Nephron progenitor cell (in vitro differentiated cells): Measurements from ENCODE around the gene OPN1SW.

Experiments used
- DNase-seq: peaks from one replicate; pipeline ENCODE4 v3.0.0; 2021
- H3K27ac Mint-ChIP-seq: 2 replicates; pipeline ENCODE4 v1.8.0; 2021; ENCODE audit warnings: mild to moderate bottlenecking, moderate library complexity, mixed read lengths
- H3K27me3 Mint-ChIP-seq: 2 replicates; pipeline ENCODE4 v1.8.0; 2021; ENCODE audit warnings: mild to moderate bottlenecking, low read depth, mixed read lengths; ENCODE audit not compliant: poor library complexity
- H3K36me3 Mint-ChIP-seq: 2 replicates; pipeline ENCODE4 v1.8.0; 2021; ENCODE audit warnings: low read depth, mixed read lengths
- H3K4me1 Mint-ChIP-seq: 2 replicates; pipeline ENCODE4 v1.8.0; 2021; ENCODE audit warnings: mixed read lengths
- H3K4me3 Mint-ChIP-seq: 2 replicates; pipeline ENCODE4 v1.8.0; 2021; ENCODE audit warnings: mild to moderate bottlenecking, moderate library complexity, mixed read lengths
- H3K9me3 Mint-ChIP-seq: 2 replicates; pipeline ENCODE4 v1.8.0; 2021; ENCODE audit warnings: mild to moderate bottlenecking, moderate library complexity, mixed read lengths
- CTCF ChIP-seq: fragments of 200-600 bp; sonication (generic); IDR thresholded peaks from 2 replicates; pipeline ENCODE4 v1.5.0; 2021; ENCODE audit warnings: antibody characterized with exemption

Gene OPN1SW

DNA sequence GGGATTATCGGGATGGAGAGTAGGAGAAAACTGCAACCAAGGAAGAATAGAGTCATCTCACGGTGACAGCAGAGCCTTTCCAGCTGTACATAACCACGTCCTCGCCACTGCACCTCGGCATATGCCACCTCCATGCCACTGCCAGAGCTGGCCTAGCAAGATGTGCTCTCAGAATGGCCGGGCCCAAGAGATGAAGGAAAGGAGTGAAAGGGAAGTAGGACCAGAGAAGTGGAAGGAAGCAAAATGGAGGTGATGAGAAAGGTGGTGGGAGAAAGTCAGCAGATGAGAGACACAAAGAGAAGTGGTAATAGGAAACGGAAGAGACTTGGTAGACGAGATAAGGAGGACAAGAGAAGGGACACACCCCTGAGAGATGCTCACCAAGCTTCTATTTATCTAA, 44.4 kb downstream of the OPN1SW start:
- Mint-ChIP-seq H3K36me3 (no peaks in the 10 kb centered on the region), H3K27me3 (peaks cover 29% of the 10 kb centered on the region), H3K4me1 (peaks cover 11% of the 10 kb centered on the region), H3K9me3 (no peaks in the 10 kb centered on the region), H3K27ac (no peak overlapping the region), H3K4me3 (no peak overlapping the region)
- no peak for TF ChIP-seq CTCF
- no peak for DNase-seq

DNA sequence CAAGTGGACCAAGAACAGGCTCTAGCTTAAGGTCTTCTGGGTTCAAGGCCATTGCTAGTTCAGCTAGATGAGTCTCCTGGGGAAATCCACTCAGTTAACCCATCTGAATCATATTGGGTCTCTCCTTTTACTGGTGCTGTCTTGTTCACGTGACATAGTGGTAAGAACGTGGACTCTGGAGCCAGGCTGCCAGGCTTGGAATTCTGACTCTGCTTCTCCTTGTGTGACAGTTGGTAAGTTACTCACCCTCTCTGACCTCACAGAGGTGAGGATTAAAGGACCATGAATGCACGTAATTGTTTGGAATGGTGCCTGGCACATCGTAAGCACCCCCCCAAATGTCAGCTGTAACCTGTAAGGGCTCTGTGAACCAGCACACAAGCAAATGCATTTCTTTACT, 46.1 kb downstream of the OPN1SW start:
- DNase-seq: no peak

DNA sequence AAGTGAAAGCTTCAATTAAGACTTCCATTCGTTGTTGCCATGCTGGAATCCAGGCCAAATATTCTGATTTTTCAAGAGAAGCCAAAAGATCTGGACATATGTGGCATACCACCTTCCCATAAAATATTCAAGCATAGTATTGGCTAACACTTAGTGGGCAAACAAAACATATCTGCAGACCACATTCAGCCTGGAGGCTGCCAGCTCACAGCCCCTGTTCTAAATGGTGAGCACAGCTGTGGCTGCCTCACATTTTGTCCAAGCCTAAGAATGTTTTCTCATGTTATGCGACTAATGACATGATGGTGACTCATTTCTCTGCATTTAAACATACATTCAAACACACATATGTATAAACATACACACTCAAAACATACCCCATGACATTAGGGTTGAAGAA, 47.0 kb downstream of the OPN1SW start:
- H3K4me1 Mint-ChIP-seq: no peaks in the 10 kb centered on the region
- H3K36me3 Mint-ChIP-seq: no peaks in the 10 kb centered on the region
- no peak for TF ChIP-seq CTCF
- no peaks in the 10 kb centered on the region for H3K9me3 Mint-ChIP-seq
- H3K27me3 Mint-ChIP-seq: peaks cover 43% of the 10 kb centered on the region
- H3K4me3 Mint-ChIP-seq: no peak overlapping the region
- H3K27ac Mint-ChIP-seq: no peak overlapping the region
- no peak for DNase-seq

More for the DNA sequence above, 46.1 kb downstream of the OPN1SW start:
- H3K27ac Mint-ChIP-seq: no peak overlapping the region
- no peak overlapping the region for H3K4me3 Mint-ChIP-seq
- H3K27me3 Mint-ChIP-seq: peaks cover 36% of the 10 kb centered on the region
- H3K36me3 Mint-ChIP-seq: no peaks in the 10 kb centered on the region
- H3K4me1 Mint-ChIP-seq: no peaks in the 10 kb centered on the region
- no peak for TF ChIP-seq CTCF
- H3K9me3 Mint-ChIP-seq: no peaks in the 10 kb centered on the region

- no peaks in the 10 kb centered on the region for H3K4me1 Mint-ChIP-seq
- no peak for DNase-seq
- peaks cover 45% of the 10 kb centered on the region for H3K27me3 Mint-ChIP-seq
- TF ChIP-seq CTCF: no peak
- no peaks in the 10 kb centered on the region for H3K9me3 Mint-ChIP-seq
- H3K27ac Mint-ChIP-seq: no peak overlapping the region
- H3K4me3 Mint-ChIP-seq: no peak overlapping the region
- H3K36me3 Mint-ChIP-seq: no peaks in the 10 kb centered on the region
Measured at GRCh38 chr7:128727239-128727638, 48.4 kb downstream of the OPN1SW start.

DNA sequence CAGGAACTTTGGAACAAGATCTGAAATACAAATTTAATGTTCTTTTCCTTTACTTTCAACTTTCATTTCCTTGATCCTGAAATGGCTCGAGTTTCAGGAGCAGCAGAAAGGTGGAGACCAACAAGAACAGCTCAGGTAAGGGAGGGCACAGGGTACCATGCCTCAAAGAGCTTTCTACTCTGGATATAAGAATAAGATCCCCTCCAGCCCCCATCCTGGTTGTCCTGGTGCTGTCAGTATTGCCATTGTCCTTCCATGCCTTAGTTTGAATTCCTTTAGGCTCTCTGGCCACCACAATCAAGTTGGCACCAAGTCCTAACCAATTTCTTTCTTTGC, 48.9 kb downstream of the OPN1SW start:
- Mint-ChIP-seq H3K27me3 (peaks cover 47% of the 10 kb centered on the region), H3K27ac (no peak overlapping the region), H3K36me3 (no peaks in the 10 kb centered on the region), H3K4me3 (no peak overlapping the region), H3K4me1 (no peaks in the 10 kb centered on the region), H3K9me3 (no peaks in the 10 kb centered on the region)
- no peak for DNase-seq
- TF ChIP-seq CTCF: no peak

- Mint-ChIP-seq H3K27me3 (peaks cover 49% of the 10 kb centered on the region), H3K36me3 (no peaks in the 10 kb centered on the region), H3K9me3 (no peaks in the 10 kb centered on the region), H3K4me1 (no peaks in the 10 kb centered on the region), H3K27ac (no peak overlapping the region), H3K4me3 (no peak overlapping the region)
- no peak for DNase-seq
- no peak for TF ChIP-seq CTCF
Measured at GRCh38 chr7:128726059-128726736, 49.4 kb downstream of the OPN1SW start.
